Measurements from ENCODE around the gene ATP6V0D1.
"Not testable (repeated sequence)": the region's sequence is repeated elsewhere in the genome, so short reads cannot be mapped to it uniquely, and the experiment has no call there.

The ATP6V0D1 gene

DNA sequence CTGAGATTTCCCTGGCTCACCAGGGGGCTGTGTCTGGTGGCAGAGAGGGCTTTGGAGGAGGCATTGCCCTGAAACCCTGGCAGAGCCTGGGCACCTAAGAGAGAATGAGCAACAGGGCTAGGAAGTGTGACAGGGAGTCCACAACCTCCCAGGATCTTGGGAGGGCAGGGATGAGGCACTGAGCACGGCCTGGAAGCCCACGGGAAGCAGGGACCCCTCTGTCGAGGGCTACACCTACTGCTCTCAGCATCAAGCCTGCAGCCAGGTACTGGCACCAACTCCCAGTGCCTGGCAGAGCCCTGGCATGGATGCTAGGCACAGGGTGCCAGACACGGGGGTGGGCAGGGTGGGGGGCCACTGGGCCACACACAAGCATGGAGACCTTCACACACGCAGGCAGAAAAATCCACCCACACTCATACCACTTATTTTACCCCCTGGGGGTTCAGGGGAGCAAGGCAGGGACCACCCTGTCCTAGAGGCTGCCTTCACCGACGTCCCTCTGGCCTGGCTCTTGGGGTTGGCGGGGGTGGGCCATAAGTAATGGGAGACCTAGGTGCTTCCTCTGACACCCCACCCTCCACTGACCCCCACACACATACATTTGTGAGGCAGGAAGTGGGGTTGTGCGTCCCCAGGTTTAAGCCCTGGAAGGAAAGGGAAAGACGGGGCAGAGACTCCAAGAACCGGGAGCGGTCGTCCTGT, 51.0 kb downstream of the ATP6V0D1 start:
- no peak for DNase-seq (ENCODE audit: low read depth in 2 of 2)

DNA sequence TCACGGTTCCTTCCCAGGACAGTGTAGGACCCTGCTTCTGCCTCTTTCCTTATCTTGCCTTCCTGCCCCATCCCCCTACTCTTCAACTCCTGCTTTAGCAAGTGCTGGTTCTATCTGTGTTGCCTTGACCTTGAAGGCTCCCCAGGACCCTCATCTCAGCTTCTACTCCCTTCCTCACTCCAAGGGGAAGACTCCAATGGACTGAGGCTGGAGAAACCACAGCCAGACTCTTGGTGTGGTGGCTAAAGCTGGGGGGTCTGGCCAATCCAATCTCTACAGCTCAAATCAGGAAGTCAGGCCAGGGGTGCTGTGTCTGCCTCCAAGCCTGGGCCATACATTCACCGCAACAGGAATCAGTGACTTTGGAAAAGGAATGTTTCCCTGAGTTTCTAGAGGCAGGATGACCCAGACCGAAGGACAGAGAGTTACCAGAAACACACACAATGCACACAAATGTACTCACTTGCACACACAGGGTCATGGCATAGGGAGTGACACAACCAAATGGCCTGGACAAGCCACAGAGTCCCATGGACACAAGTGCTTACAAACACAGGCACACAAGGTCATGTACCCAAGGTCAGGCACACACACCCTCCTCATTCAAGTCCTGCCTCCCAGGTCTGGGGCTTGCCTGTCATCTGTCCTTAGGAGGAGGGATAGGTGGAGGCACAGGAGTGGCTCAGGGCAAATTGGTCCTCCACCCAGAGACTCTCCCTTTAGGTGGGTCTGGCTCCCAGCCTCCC, 51.7 kb downstream of the ATP6V0D1 start:
- DNase-seq (ENCODE audit: low read depth in 2 of 2) = no peak

DNA sequence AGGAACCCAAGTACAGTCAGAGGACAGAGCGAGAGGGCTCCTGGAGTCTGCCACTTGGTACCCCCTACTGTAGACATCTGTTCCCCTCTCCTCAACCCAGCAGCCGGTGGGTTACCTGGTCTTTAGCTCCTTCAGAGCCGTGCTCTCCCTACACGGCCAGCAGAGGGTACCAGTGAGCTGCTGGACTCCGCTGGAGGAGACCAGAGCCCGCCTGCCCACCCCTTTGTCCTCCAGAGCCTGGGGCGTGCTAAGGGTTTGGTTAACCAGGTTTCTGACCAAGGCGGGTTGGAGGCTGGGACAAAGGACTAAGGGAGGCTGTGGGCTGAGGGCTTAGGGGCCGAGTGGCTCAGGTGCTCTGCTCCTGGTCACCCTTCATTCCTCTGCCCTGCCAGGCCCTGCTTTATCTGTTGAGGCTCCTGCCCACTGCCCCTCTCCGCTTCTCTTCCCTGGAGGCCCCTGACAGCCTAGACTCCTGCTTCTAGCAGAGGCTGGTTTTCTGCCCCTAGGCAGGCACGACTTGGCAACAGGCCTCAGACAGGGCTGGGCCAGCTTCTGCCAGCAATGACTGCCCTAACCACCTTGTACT, 52.7 kb downstream of the ATP6V0D1 start:
- peak; percentile 41 to 58 for DNase-seq (ENCODE audit: low read depth in 2 of 2)

DNA sequence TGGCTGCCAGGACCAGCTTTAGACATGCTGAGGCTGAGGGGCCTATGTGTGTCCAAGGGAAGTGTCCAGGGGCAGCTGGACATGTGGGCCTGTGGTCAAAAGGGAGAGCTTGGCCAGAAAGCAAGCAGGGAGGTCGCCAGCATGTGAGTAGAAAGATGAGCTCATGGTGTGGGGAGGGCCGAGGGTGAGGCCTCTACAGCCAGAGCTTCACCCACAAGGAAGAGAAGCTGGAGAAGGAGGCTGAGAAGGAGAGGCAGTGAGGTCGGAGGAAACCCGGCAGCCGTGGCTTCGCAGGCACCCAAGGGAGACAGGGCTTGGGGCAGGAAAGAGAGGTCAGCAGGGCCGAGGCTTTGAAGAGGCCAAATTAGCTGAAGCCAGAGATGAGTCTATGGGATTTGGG, 54.0 kb downstream of the ATP6V0D1 start:
- no peak for DNase-seq (ENCODE audit: low read depth in 2 of 2)

DNA sequence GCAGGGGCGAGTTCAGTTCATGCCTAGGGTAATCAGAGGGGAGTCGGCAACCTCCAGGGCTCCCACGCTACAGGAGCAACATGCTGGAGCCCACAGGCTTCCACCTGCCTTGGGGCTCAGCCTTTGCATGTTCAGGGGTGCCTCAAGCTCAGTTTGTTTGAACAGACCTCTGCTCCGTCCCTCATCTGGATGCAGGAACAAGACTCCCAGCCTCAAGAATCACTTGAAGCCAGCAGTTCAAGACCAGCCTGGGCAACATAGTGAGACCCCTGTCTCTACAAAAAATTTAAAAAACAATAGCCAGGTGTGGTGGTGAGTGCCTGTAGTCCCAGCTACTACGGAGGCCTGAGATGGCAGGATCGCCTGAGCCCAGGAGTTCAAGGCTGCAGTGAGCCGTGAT, 54.9 kb downstream of the ATP6V0D1 start:
- no peak for DNase-seq (ENCODE audit: low read depth in 2 of 2)

DNA sequence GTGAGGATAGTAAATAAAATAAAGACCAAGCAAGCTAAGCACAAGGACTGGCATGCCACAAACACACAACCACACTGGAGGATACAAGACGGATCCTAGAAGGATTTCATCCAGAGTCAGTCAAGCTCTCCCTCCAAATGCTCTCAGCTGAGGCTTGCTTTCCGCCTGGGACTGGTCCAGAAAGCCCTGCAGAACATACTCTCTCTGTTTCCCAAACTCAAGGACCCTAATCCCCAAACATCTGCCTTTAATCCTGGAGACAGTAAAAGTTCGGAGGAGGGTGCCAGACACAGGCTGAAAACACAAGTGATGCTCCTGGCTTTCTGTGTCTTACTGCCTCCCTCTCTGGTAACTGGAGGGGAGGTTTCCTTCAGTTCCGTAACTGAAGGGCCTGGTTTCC, 55.4 kb downstream of the ATP6V0D1 start:
- DNase-seq (ENCODE audit: low read depth in 2 of 2) = no peak

DNA sequence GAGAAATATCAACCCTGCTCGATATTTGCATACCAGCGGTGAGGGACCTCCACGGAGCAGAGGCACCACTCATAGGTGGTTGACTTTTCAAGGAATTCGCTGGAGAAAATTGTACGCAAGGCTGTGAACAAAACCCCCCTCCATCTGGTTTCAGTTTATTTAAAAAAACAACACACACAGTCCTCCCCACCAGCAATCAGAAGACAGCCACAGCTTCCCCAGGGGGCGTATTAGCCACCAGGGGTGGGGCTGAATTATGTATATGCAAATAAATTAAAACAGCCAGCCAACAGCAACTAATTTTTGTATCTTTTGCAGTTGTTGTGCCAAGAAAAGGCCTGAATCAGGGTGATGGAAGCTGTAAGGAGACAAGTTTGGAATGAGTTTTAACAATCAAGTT, 55.9 kb downstream of the ATP6V0D1 start:
- no peak for DNase-seq (ENCODE audit: low read depth in 2 of 2)

DNA sequence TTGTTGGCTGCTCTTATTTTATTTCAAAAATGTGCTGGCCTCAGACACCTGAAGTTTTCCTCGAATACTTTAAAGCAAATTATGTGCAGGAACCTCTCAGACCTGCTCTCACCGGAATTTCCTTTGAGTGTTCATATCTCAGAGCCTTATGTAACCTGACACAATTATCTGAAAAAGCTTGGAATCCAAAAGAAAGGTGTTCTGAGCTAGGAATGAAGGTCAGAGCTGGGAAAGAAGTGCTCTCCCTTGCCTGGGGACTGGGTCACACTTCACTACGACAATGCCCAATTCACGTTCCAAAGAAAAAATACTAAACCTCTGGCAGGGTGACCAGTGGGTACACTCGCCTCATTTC, 56.7 kb downstream of the ATP6V0D1 start:
- no peak for DNase-seq (ENCODE audit: low read depth in 2 of 2)

DNA sequence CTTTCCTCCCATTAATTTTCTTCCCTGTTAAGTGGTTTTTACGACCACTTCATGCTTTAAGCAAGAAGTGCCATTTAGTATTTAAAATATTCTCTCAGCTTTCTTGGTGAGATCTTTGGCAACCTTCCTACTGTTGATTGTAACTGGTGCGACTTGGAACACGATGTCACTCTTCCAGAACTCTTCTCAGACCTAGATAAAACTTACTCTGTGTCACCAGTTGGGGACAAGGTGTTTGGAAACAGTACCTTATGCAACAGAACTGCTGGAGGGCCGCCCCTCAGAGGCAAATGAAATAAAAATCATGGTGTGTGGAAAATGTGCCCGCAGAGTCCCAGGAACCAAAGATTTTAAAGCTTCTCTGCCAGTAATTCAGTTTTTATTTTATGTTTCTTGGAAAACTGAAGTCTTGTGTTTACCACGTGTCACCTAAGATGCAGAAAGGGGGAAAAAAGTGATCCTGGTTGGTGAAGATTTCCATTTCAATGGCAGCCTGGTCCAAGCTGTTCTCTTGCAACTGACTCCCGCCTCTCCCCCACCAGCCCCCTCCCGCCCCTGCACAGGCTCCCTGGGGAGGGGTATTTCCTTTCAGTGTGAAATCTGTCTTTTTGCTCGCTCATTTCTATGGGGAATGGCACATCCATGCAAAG, 57.2 kb downstream of the ATP6V0D1 start:
- DNase-seq (ENCODE audit: low read depth in 2 of 2) = no peak

DNA sequence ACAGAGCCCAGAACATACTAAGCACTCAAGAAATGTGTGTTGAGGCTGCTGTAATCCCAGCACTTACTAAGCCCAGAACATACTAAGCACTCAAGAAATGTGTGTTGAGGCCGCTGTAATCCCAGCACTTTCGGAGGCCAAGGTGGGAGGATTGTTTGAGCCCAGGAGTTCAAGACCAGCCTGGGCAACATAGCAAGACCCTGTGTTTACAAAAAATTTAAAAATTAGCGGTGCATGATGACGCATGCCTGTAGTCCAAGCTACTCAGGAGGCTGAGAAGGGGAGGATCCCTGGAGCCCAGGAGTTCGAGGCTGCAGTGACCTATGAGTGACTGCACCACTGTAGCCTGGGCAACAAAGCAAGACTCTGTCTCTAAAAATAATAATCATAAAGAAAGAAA, 57.9 kb downstream of the ATP6V0D1 start:
- no peak for DNase-seq (ENCODE audit: low read depth in 2 of 2)

DNA sequence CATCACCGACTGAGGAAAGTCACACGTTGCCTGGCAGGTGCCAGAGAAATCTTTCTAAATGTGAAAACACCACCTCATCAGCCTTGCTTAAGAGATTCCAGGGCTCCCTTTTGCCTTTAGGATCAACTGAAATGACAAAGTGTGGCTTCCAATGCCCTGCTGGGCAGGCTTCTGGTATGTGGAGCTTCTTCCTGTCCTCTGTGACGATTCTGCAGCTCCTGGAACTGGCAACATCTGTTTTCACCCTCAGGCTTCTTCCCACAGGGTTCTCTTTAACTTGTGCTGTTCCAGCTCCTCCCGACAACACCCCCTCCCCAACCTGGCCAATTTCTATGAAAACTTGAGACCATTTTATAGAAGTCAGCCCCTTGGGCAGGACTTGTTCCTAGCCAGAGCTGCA, 59.9 kb downstream of the ATP6V0D1 start:
- no peak for DNase-seq (ENCODE audit: low read depth in 2 of 2)

DNA sequence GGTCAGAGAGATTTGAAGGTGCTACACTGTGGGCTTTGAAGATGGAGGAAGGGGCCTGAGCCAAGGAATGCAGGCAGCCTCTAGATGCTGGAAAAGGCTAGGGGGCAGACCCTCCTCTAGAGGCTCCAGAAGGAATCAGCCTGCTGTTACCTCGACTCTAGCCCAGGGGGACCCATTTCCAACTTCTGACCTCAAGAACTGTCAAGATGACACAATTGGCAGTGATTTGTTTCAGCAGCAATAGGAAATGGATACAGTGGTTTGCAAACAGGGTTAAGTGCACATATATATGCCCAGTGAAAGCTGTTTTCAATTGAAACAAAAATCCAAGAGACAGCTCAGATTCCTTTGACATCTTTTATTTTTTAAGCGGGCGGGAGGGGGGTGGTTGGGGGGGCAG, 61.0 kb downstream of the ATP6V0D1 start:
- DNase-seq (ENCODE audit: low read depth in 2 of 2) = no peak

DNA sequence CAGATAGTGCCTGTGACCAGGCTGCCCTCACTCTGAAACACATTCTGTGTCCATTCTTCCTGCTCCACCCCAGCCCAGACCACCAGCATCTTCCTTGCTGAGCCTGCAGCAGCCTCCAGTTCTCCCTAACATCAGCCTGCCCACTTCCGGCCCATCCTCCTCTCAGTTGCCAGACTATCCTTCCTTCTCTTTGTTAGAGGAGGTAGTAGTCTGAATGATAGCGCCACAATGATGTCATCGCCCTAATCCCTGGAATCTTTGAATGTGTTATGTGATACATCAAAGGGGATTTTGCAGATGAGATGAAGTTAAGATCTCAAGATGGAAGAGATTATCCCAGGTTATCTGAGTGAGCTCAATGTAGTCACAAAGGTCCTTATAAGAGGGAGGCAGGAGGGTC, 61.5 kb downstream of the ATP6V0D1 start:
- DNase-seq (ENCODE audit: low read depth in 2 of 2) = no peak

DNA sequence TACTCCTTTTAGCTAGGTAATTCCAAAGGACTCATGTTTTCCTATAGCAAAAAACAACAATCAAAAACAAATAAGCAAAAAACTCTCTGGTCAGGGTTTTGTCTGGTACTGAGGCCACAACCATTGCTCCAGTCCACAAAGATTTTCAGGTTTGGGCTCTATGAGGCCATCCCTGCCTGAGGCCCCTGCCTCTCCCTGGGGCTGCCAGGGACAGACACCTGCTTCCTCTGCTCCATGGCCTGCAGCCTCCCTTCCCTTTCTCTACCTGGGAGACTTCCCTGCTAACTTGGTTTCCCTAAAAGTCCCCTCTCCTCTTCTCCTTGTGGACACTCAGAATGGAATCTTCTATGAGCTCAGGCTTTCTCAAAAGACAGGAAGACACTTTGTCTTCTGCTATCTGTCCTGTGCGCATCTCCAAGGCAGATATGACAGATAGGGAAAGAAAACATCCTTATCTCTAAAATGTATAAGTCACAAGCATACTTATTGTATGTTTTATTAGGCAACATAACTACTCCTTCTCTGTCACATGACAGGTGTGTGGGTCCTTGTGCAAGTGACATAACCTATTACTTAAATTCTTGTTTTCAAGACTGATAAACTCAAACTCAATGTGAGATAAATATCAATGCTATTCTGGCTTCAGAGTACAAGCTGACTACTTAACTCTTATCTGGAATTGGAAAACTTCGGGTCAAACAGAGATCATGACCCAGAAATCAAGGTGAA, 63.5 kb downstream of the ATP6V0D1 start:
- no peak for DNase-seq (ENCODE audit: low read depth in 2 of 2)

DNA sequence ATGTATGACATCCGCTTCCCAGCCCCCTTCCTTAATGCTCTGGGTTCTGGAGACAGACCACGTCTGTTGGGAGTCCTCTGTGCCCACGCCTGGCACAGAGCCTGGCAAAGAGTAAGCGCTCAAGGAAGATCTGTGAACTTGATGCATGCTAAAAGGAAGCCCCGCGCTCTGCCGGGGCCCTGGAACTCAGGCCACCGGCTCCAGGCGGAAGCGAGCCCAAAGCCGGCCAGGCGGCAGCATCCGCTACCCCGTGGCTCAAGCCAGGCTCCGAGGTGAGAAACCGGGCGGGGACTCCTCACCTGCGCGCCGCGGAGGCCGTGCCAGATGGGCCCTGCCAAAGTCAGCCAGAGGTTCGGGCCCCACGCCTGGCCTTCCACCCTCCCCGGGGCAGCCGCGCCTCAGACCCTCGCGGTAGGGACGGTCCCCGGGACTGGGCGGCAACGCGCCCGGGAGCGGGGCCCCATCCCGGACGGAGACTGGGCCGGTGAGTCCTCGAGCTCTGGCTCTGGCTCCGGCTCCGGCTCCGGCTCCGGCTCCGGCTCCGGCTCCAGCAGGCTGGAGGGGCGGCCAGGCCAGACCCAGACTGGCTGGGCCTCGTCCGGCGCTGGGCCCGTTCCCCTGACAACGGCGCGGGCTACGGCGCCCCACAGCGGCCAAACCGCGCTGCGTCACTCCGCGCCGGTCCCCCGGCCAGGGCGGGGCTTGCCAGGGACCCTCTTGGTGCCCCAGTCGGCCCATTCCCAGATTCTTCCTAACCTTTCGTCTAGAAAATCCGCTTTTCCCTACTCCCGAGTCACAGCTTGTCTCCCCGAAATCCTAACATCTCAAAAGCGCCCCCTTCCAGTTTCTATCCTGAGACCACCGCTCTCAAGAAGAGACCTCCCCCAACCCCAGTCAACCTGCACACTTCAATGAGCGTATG, 64.8 kb downstream of the ATP6V0D1 start, which contains the start of gene ZDHHC1:
TSS of gene ZDHHC1 (minus strand) at position 606 of the 922 bp plus-strand sequence. CDS start 8,702 bp downstream, outside the sequence.
- DNase-seq (ENCODE audit: low read depth in 2 of 2) = peak; percentile 19 to 39

DNA sequence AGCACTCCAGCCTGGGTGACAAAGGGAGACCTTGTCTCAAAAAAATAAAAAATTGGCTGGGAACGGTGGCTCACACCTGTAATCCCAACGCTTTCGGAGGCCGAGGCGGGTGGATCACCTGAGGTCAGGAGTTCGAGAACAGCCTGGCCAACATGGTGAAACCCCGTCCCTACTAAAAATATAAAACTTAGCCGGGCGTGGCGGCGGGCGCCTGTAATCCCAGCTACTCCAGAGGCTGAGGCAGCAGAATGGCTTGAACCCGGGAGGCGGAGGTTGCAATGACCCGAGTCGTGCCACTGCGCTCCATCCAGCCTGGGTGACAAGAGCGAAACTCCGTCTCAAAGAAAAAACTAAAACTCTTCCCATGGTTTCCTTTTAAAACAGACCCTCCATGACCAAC, 65.5 kb downstream of the ATP6V0D1 start:
- DNase-seq (ENCODE audit: low read depth in 2 of 2) = not testable (repeated sequence)

DNA sequence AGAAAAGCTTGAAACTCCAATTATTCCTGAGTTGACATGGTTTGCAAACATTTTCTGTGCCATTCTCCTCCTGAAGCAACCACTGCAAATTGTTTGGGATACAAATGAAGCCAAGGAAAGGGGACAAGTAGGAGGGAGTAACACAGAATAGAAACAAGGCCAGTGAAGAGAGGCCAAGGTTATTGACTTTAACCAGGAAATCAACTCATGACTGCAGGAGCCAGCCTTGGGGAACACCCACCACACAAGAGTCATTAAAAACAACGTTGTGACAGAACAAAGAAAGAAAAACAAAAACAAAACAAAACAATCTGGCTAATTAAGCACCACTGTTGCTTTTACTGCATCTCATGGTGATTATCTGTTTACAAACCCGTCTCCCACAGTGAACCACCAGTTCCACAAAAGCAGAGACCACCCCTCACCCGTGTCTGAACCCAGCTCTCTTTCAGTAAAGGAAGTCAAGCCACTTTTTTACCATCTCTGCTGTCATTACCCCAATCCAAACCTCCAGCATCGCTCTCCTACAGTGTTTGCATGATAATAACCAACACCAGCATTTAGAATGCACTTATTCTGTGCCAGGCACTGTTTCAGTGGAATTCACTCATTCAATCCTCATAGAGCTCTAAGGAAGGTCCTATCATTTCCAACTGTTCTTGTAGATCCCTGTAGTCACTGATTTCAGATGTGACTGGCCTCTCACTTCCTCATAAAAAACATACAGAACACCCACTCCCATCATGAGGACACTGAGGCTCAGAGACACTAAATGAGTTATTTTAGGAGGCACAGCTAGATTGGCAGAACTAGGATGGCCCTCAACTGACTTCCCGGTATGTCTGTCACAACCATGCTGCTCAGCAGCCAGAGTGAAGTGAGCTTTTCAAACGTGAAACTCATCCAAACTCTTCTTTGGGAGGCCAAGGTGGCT, 66.7 kb downstream of the ATP6V0D1 start:
- no peak for DNase-seq (ENCODE audit: low read depth in 2 of 2)

DNA sequence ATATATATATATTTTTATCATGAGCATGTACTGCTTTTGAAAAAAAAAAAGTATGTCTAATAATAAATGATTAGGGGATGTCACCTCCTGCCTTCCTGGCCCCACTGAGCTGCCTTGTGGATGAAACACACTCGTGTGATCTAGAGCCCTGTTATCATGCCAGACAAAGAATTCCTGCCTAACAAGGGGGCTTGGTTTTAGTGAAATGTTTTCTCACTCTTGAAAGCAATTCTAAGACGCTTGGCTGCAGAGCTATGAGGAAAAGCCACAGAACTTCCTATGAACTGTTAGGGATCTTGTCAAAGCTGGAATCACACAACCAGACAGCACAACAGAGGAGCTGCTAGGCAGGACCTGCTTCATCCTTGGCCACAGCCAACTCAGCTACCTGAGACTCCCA, 68.7 kb downstream of the ATP6V0D1 start:
- no peak for DNase-seq (ENCODE audit: low read depth in 2 of 2)

DNA sequence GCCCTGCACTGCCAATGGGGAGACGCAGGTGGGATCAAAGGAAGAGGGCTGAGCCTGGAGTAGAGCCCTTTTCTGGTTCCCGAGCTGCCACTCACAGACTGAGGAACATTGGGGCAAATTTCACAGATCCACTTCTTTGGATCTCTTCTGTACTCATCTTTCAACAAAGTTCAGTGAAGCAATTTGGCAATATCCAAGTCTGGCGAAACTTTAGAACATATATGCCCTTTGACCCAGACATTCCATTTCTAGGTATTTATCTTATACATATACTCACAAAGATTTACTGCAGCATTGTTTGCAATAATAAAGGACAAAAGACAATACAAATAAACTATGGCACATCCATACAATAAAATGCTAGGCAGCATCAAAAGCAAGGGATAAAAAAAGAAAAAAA, 69.6 kb downstream of the ATP6V0D1 start:
- DNase-seq (ENCODE audit: low read depth in 2 of 2) = no peak

DNA sequence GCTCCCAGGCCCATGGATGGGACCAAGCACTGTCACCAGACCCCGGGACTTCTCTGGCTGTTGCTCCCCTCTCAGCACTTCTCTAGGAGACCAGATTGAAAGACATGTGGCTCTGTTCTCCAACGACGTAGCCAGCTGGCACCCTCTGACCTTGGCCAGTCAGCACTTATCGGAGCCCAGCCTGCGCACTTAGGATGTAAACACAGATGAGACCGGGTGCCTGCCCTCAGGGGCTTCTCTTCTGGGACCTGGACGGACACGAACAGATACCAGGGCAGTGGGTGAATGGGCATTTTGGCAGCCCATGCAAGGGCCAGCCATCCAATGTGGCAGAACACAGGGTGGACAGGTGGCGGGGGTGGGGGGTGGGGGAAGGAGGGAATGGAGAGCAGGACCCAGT, 71.3 kb downstream of the ATP6V0D1 start:
- no peak for DNase-seq (ENCODE audit: low read depth in 2 of 2)

All from stimulated activated CD4-positive, alpha-beta T cell treated with anti-CD3 and anti-CD28 coated beads, Interleukin-15, amount 100 ng/mL, for 48 hours (primary cell).